CD4-positive, alpha-beta T cell (primary cell): ENCODE results near the gene AZIN2. TPM values are rescaled to one million over a fixed set of nuclear protein-coding genes. Genes with fewer than 3 reads are reported as not detected.

Source experiments
- ATAC-seq: fragments of 200-7000 bp; cut with Tn5 transposase; one replicate; pipeline ENCODE4 v1.10.0; 2022; ENCODE audit warnings: mild to moderate bottlenecking; ENCODE audit not compliant: poor library complexity
- CTCF ChIA-PET: fragments of 350-600 bp; sonication (Branson Sonifier 250); formaldehyde crosslinking; loops from one replicate; lab custom pipeline; 2021; ENCODE audit warnings: antibody characterized with exemption, inconsistent platforms; lab: Charles Lee
- POLR2A ChIA-PET: fragments of 350-600 bp; sonication (Branson Sonifier 250); formaldehyde crosslinking; loops from one replicate; lab custom pipeline; 2021; ENCODE audit warnings: antibody characterized with exemption, inconsistent platforms; lab: Charles Lee
- DNase-seq, 14 experiments: peaks; one replicate each; pipeline ENCODE4 v3.0.0-alpha.2; 2013 to 2020; ENCODE audit warnings: mixed read lengths in 2 of 14
- H3K27ac ChIP-seq, 2 donors: one replicate each; pipeline versions ENCODE4 v1.5.1 to v1.7.0; 2013; ENCODE audit warnings: low read length in 2 of 2, low read depth in 1 of 2, mild to moderate bottlenecking in 1 of 2
- H3K27me3 ChIP-seq, 2 experiments: 1 replicate in 1 of 2; 2 replicates in 1 of 2; pipeline versions ENCODE4 v1.6.1 to v1.7.0; 2013; ENCODE audit warnings: low read length in 2 of 2, control low read depth in 1 of 2, mild to moderate bottlenecking in 1 of 2, moderate library complexity in 1 of 2; ENCODE audit not compliant: insufficient read depth in 2 of 2, control insufficient read depth in 1 of 2
- H3K36me3 ChIP-seq: one replicate; pipeline ENCODE4 v1.6.1; 2013; ENCODE audit warnings: low read length, control low read depth; ENCODE audit not compliant: insufficient read depth
- H3K4me1 ChIP-seq: one replicate; pipeline ENCODE4 v1.6.1; 2013; ENCODE audit warnings: low read length, control low read depth; ENCODE audit not compliant: insufficient read depth
- H3K4me3 ChIP-seq: one replicate; pipeline ENCODE4 v1.5.1; 2013; ENCODE audit warnings: mild to moderate bottlenecking, low read length, moderate library complexity
- H3K9me3 ChIP-seq, 2 experiments: 1 replicate in 1 of 2; 2 replicates in 1 of 2; pipeline versions ENCODE4 v1.6.1 to v1.7.0; 2013; ENCODE audit warnings: low read length in 2 of 2, mild to moderate bottlenecking in 2 of 2, control low read depth in 1 of 2, moderate library complexity in 1 of 2; ENCODE audit not compliant: control insufficient read depth in 1 of 2, insufficient read depth in 1 of 2
- H3K27ac Mint-ChIP-seq: one replicate; pipeline ENCODE4 v1.8.0; 2020; ENCODE audit warnings: mixed read lengths
- H3K27me3 Mint-ChIP-seq: one replicate; pipeline ENCODE4 v1.8.0; 2021; ENCODE audit warnings: mixed read lengths
- H3K36me3 Mint-ChIP-seq: one replicate; pipeline ENCODE4 v1.8.0; 2021; ENCODE audit warnings: low read depth, mixed read lengths
- H3K4me1 Mint-ChIP-seq: one replicate; pipeline ENCODE4 v1.8.0; 2021; ENCODE audit warnings: low read depth, mixed read lengths
- H3K4me3 Mint-ChIP-seq: one replicate; pipeline ENCODE4 v1.8.0; 2020; ENCODE audit warnings: mild to moderate bottlenecking, mixed read lengths
- H3K9me3 Mint-ChIP-seq: one replicate; pipeline ENCODE4 v1.8.0; 2020; ENCODE audit warnings: mixed read lengths
- CTCF ChIP-seq: fragments of 200-600 bp; IDR thresholded peaks from one replicate; pipeline ENCODE4 v1.8.0; 2022; ENCODE audit warnings: antibody characterized with exemption, mild to moderate bottlenecking
- intact Hi-C, 2 experiments: fragments of 100-400 bp; cut with DNase I in 1 of 2; cut with micrococcal nuclease in 1 of 2; formaldehyde crosslinking; loops; one replicate each; pipeline versions ENCODE4 v1.15.1 to v1.9.0; 2023 to 2025; cut with DNase I, micrococcal nuclease
- total RNA-seq, 174 experiments: library from RNA in 2 of 174; stranded (reverse) in 2 of 174; gene quantifications; one replicate each; pipeline ENCODE4 v1.2.3 and lab custom pipeline; 2021 to 2026

Gene AZIN2
- total RNA-seq, 2 experiments from 2014 or later, result 4.6 to 4.9 TPM

- H3K4me1 Mint-ChIP-seq, result peaks cover 14% of the 10 kb centered on the region
- DNase-seq, result no peak
- H3K27ac Mint-ChIP-seq, result peak overlapping the region; percentile 30
- peaks cover 30% of the 10 kb centered on the region for H3K36me3 ChIP-seq
- ChIA-PET POLR2A (interaction anchor here (1.2 kb wide), 1 partner anchor 16 kb away, joined by 5 read pairs; no protein-coding TSS in a partner anchor), CTCF (no interaction called here)
- peaks cover 32% of the 10 kb centered on the region for H3K36me3 Mint-ChIP-seq
- no peak overlapping the region for H3K4me3 ChIP-seq
- H3K4me3 Mint-ChIP-seq, result no peak overlapping the region
- H3K27ac ChIP-seq, result peak overlapping the region in 1 of 2 donors; percentile 8
- no peaks in the 10 kb centered on the region for H3K27me3 Mint-ChIP-seq
- H3K27me3 ChIP-seq, result no peaks in the 10 kb centered on the region
- H3K9me3 Mint-ChIP-seq, result no peaks in the 10 kb centered on the region
- no peaks in the 10 kb centered on the region for H3K9me3 ChIP-seq
- ATAC-seq, result no peak
- intact Hi-C loops, result no loop called here
- H3K4me1 ChIP-seq, result peaks cover 4% of the 10 kb centered on the region
- no peak for TF ChIP-seq CTCF
These were observed 62.7 kb downstream of the AZIN2 start for GRCh38 chr1:33143698-33144097.

- Histone ChIP-seq H3K36me3 (peaks cover 40% of the 10 kb centered on the region), H3K4me1 (no peaks in the 10 kb centered on the region), H3K27ac (no peak overlapping the region), H3K4me3 (no peak overlapping the region), H3K27me3 (no peaks in the 10 kb centered on the region), H3K9me3 (no peaks in the 10 kb centered on the region)
- Mint-ChIP-seq H3K4me3 (no peak overlapping the region), H3K27me3 (no peaks in the 10 kb centered on the region), H3K9me3 (no peaks in the 10 kb centered on the region), H3K4me1 (peaks cover 5% of the 10 kb centered on the region), H3K27ac (peak overlapping the region; percentile 44), H3K36me3 (peaks cover 43% of the 10 kb centered on the region)
- DNase-seq (no peak), ATAC-seq (no peak)
- CTCF ChIA-PET, result interaction anchor here (2.7 kb wide), 1 partner anchor 19 kb away, joined by 18 read pairs; no protein-coding TSS in a partner anchor
- intact Hi-C loops, result no loop called here
- TF ChIP-seq CTCF, result no peak
- POLR2A ChIA-PET, result interaction anchor here (1.0 to 1.2 kb wide), 2 partner anchors 19 to 35 kb away, joined by 3 read pairs; no protein-coding TSS in a partner anchor
These were observed 65.0 kb downstream of the AZIN2 start for GRCh38 chr1:33146003-33146402.

GRCh38 chr1:33147275-33147996 lies 66.5 kb downstream of the AZIN2 start:
- H3K4me1 Mint-ChIP-seq, result no peaks in the 10 kb centered on the region
- CTCF ChIA-PET, result interaction anchor here (1.1 to 2.7 kb wide), 3 partner anchors 9 to 20 kb away, joined by 3 to 18 read pairs (median 4); no protein-coding TSS in a partner anchor
- Histone ChIP-seq H3K27me3 (no peaks in the 10 kb centered on the region), H3K36me3 (peaks cover 51% of the 10 kb centered on the region), H3K9me3 (no peaks in the 10 kb centered on the region), H3K4me3 (no peak overlapping the region), H3K4me1 (no peaks in the 10 kb centered on the region), H3K27ac (no peak overlapping the region)
- H3K36me3 Mint-ChIP-seq, result peaks cover 43% of the 10 kb centered on the region
- no peak for TF ChIP-seq CTCF
- intact Hi-C loops, result no loop called here
- peak overlapping the region; percentile 58 for H3K27ac Mint-ChIP-seq
- no peaks in the 10 kb centered on the region for H3K27me3 Mint-ChIP-seq
- POLR2A ChIA-PET, result interaction anchor here (0.8 kb wide), 1 partner anchor 11 kb away, joined by 4 read pairs; no protein-coding TSS in a partner anchor
- DNase-seq (no peak), ATAC-seq (no peak)
- no peaks in the 10 kb centered on the region for H3K9me3 Mint-ChIP-seq
- H3K4me3 Mint-ChIP-seq, result no peak overlapping the region
